Activated CD8-positive, alpha-beta memory T cell treated with anti-CD3 and anti-CD28 coated beads for 36 hours (primary cell): ENCODE measurements around the gene KEL. TPM values are rescaled to one million over a fixed set of nuclear protein-coding genes. Genes with fewer than 3 reads are reported as not detected.
"Not testable (repeated sequence)": the region's sequence is repeated elsewhere in the genome, so short reads cannot be mapped to it uniquely, and the experiment has no call there.

ENCODE experiments used
- CTCF ChIA-PET: fragments of 350-600 bp; sonication (Branson Sonifier 250); formaldehyde crosslinking; loops from one replicate; lab custom pipeline; 2021; ENCODE audit warnings: antibody characterized with exemption; lab: Charles Lee
- POLR2A ChIA-PET: fragments of 350-600 bp; sonication (Branson Sonifier 250); formaldehyde crosslinking; loops from one replicate; lab custom pipeline; 2021; ENCODE audit warnings: antibody characterized with exemption; lab: Charles Lee
- total RNA-seq, 2 experiments: library from RNA; stranded (reverse); gene quantifications; one replicate each; pipeline ENCODE4 v1.2.3, GENCODE V29; 2021

KEL gene, protein sequence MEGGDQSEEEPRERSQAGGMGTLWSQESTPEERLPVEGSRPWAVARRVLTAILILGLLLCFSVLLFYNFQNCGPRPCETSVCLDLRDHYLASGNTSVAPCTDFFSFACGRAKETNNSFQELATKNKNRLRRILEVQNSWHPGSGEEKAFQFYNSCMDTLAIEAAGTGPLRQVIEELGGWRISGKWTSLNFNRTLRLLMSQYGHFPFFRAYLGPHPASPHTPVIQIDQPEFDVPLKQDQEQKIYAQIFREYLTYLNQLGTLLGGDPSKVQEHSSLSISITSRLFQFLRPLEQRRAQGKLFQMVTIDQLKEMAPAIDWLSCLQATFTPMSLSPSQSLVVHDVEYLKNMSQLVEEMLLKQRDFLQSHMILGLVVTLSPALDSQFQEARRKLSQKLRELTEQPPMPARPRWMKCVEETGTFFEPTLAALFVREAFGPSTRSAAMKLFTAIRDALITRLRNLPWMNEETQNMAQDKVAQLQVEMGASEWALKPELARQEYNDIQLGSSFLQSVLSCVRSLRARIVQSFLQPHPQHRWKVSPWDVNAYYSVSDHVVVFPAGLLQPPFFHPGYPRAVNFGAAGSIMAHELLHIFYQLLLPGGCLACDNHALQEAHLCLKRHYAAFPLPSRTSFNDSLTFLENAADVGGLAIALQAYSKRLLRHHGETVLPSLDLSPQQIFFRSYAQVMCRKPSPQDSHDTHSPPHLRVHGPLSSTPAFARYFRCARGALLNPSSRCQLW
- total RNA-seq = under 1 TPM; 0.10 to 0.25 TPM

DNA sequence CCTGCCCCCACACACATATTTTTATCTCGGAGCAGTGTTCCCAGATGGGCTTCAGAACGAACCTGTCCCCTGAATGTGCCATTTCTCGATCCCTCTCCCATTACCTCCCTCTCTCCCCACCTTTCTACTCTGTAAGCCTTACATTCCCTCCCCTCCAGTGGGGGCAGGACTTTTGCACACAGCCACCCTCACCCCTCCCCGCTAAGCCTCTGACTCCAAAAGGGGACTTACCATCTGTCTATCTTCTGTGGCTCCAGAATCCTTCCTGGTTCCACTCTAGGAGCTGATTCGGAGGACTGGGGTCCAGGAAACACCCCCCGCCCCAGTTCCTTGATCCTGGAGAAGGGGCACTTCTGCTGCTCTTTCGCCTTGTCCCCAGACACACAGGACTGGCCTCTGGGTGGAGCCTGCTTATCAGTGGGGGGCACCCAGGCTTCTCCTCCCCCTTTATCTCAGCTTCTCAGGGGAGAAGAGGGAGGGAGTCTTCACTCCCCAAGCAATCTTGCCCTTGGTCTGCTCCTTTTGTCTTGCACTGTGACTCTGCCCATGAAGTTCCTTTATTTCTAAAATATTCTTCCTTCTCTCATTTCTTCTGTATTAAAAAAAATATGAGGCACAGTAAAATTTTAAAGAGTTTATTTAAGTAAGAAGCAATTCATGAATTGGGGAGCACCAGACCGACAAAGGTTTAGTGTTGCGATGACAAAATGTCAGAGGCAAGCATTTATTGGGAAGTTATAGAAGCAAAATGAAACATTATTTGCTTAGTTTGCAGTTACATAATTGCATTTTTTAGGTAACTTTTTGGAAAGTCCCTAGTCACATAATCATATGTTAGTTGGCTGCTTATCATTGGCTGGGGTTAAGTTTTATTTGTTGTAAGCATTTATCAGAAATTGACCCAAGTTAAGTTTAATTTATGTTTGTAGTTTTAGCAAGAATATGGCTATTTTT, at the start of gene KEL:
KEL (minus strand) TSS at position 391 of the 954 bp plus-strand sequence; CDS start at position 234, 157 bp downstream.
- POLR2A ChIA-PET = no interaction called here
- CTCF ChIA-PET = no interaction called here

DNA sequence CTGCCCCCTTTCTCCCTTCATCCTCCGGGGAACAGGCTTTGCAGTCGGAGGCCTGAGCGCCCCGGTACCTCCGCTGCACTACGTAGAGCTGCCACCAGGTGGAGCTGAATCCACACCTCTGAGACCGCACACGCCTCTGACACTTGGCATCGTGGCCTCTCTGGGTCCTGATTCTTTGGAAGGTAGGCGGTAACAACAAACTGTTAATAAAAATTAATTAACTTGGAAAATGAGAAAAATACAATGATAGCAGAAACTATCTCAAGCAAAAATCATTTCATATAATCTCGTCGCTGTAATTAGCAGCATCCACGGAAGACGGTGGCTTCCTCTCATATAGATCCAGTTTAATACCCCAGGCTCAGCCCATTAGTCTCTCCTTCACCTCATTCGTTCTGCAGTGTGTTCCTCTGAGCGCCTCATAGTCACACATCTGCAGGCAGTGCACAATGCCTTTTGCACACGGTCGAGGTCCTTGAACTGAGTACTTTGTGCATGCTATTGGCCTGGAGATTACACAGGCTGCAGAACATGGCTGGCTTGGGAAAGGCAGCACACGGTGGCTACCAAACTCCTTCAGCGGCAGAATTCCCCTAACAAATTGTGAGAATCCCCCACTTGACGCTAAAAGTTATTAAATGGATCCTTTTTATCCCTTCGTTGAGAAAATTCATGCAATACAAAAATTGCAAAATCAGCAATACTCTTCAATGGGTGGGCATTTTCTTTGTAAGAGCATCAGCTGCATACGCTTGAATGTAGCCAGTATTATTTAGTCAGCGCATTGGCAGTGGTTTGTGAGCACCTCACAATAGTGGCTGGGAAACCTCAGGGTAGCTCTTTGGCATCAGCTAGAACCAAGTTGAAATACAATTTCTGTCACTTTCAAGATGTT, 46.1 kb upstream of the KEL start:
- POLR2A ChIA-PET = interaction anchor here (0.5 kb wide), 1 partner anchor 398 kb away, joined by 5 read pairs; no protein-coding TSS in a partner anchor
- CTCF ChIA-PET = interaction anchor here (0.5 to 1.9 kb wide), 8 partner anchors 9 to 1937 kb away, joined by 3 to 15 read pairs (median 4); no protein-coding TSS in a partner anchor

- CTCF ChIA-PET = interaction anchor here (1.5 to 2.5 kb wide), 2 partner anchors 133 to 209 kb away, joined by 3 to 13 read pairs; no protein-coding TSS in a partner anchor
- POLR2A ChIA-PET = no interaction called here
Observed at GRCh38 chr7:143005632-143006260, 43.6 kb upstream of the KEL start.

DNA sequence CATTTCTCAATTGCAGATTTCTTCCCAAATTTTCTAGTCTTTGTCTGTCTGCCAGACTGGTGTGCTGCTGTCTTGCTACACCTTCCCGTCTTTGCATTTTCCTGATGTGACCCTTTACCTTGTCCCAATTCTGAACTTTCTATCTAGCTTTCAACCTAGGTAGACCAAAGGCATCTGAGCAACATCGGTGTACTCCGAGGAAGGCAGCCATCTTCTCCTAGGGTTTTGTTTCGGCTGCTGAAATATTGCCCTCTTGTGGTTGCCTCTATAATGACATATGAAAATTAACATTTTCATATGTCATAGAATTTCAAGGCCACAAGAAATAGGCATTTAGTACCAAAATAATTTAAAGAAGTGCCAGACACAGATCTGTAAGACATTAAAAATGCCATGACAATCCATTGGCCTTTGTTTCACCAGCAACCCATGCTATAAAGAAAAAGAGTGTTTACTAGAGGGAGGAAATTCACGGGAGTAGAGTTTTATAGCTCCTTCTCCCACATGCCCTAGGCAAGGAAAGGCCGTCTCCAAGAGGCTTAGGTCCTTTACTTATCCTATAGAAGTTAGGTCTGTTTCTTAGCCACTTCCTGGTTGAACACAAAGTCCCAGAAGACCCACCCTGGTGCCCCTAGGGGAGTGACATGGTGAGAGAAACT, 41.4 kb upstream of the KEL start:
- POLR2A ChIA-PET = no interaction called here
- CTCF ChIA-PET = interaction anchor here (0.6 to 4.0 kb wide), 14 partner anchors 11 to 699 kb away, joined by 3 to 26 read pairs (median 3); partner anchors contain the start of genes EPHB6 and TAS2R40

DNA sequence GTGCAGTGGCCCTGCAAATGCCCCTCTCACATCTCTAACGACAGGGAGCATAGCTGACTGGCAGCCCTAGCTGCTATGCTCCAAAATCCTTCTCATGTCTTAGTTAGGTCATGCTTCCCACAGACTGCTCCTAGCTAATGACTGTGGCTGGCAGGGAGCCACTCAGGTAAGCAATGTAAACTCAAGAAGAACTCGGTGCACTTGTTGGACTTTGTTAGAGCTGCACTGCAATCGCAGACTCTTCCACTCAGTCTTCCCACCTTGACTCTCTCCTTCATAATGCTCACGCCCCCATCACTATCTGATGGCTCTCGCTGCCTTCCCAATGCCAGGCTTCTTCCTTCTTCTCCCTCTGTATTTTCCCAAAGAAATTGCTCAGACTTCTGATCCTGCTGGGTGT, 40.7 kb upstream of the KEL start:
- ChIA-PET CTCF (interaction anchor here (0.6 to 4.0 kb wide), 16 partner anchors 10 to 698 kb away, joined by 3 to 26 read pairs (median 3); partner anchors contain the start of genes EPHB6 and TAS2R40), POLR2A (no interaction called here)

DNA sequence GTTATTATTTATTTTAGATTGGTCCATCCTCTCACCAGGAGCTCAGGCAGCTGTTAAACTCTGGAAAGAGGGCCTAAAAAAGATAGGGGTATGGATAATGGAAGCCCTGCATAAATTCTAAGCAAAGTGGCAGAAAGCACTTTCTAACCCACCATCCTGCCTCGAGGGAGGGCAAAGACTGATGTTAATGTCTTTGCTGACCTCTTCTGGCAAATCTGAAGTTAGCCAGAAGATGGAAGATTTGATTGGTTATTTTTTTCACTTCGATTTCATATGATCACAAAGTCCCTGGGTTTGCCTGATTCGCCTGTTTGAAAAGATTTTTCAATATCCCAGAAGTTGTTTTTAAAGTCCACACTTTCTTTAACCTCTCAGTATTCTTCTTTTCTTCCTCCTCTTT, 39.9 kb upstream of the KEL start:
- POLR2A ChIA-PET = interaction anchor here (0.6 kb wide), 1 partner anchor 218 kb away, joined by 6 read pairs; no protein-coding TSS in a partner anchor
- CTCF ChIA-PET = interaction anchor here (0.8 to 4.0 kb wide), 6 partner anchors 9 to 648 kb away, joined by 3 to 26 read pairs (median 6); no protein-coding TSS in a partner anchor

DNA sequence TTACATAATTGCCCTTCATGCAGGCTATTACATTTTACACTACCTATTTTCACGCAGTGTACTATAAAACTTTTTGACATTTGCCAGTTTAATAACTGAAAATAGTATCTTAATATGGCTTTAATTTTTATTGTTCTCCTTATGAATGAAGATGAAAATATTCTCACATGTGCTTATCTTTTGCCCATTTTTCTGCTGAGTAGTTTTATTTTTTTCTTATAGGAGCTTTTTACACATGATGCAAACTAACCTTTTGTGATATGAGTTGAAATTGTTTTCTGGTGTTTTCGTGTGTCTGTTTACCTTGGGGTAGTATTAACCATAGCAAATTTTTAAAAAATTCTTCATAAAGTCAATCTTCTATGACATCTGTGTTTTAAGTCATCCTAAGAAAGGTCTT, 38.5 kb upstream of the KEL start:
- ChIA-PET POLR2A (no interaction called here), CTCF (interaction anchor here (1.2 to 4.0 kb wide), 2 partner anchors 214 to 466 kb away, joined by 3 to 26 read pairs; no protein-coding TSS in a partner anchor)

DNA sequence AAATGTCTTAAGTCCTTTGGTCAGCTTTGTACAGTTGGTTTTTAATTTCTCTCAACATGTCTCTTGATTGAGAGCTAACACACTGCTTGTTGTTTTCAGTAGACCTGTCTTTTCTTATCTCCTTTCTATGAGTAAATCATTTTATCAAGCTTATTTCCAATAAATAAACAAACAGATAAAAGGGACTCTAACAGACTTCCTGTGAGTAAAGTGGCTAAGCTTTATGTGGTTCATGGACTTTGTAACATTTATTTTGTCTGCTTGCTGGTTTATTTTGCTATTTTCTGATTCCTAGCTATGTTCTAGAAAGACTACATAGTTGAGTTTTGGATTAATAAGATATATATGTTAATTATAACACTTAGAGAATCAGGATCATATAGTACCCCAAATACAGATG, 37.6 kb upstream of the KEL start:
- ChIA-PET POLR2A (interaction anchor here (0.6 kb wide), 1 partner anchor 13 kb away, joined by 8 read pairs; no protein-coding TSS in a partner anchor), CTCF (interaction anchor here (0.9 to 1.7 kb wide), 2 partner anchors 8 to 215 kb away, joined by 3 to 4 read pairs; no protein-coding TSS in a partner anchor)

GRCh38 chr7:142998966-142999365, 36.8 kb upstream of the KEL start:
- ChIA-PET CTCF (interaction anchor here (1.7 kb wide), 1 partner anchor 9 kb away, joined by 4 read pairs; no protein-coding TSS in a partner anchor), POLR2A (no interaction called here)

DNA sequence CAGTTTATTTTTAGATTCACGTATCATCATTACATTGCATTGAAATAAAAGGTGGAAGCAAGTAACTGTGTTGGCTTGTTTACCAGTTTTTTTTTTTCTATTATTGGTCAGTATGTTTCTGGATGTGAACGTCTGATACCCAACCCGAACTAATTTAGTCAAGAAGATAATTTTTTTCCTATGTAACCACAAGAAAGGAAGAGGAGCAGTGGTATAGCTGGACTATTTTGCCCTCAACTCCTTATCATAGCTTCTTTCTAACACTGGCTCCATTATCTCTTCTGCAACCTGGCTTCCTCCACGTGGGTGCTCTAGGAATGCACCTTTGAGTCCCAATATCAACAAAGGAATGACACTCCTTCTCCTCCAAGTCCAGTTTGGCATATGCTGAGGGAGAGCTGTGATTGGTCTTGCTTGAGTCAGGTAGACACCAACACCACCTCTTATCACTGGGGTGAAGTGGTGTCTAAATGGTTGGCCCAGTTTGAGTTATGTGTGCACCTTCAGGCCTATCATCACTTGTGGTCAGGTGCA, 35.4 kb upstream of the KEL start:
- POLR2A ChIA-PET = no interaction called here
- CTCF ChIA-PET = no interaction called here

GRCh38 chr7:142992427-142992826, 30.3 kb upstream of the KEL start:
- ChIA-PET CTCF (interaction anchor here (1.4 to 1.6 kb wide), 2 partner anchors 10 to 16 kb away, joined by 3 to 7 read pairs; no protein-coding TSS in a partner anchor), POLR2A (no interaction called here)

- CTCF ChIA-PET = no interaction called here
- POLR2A ChIA-PET = no interaction called here
Observed at GRCh38 chr7:142984297-142984696, 22.1 kb upstream of the KEL start.

- POLR2A ChIA-PET = no interaction called here
Observed at GRCh38 chr7:142983825-142984224, 21.7 kb upstream of the KEL start.

DNA sequence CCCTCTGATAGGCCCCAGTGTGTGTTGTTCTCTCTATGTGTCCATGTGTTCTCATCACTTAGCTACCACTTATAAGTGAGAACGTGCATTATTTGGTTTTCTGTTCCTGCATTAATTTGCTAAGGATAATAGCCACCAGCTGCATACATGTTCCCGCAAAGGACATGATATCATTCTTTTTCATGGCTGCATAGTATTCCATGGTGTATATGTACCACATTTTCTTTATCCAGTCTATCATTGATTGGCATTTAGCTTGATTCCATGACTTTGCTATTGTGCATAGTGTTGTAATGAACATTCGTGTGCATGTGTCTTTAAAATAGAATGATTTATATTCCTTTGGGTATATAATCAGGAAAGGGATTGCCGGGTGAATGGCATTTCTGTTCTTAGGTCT, 16.2 kb upstream of the KEL start:
- CTCF ChIA-PET = interaction anchor here (1.0 to 1.5 kb wide), 2 partner anchors 11 to 25 kb away, joined by 3 to 4 read pairs; no protein-coding TSS in a partner anchor
- POLR2A ChIA-PET = not testable (repeated sequence)

More at GRCh38 chr7:142983825-142984224, 21.7 kb upstream of the KEL start:
- CTCF ChIA-PET = no interaction called here

DNA sequence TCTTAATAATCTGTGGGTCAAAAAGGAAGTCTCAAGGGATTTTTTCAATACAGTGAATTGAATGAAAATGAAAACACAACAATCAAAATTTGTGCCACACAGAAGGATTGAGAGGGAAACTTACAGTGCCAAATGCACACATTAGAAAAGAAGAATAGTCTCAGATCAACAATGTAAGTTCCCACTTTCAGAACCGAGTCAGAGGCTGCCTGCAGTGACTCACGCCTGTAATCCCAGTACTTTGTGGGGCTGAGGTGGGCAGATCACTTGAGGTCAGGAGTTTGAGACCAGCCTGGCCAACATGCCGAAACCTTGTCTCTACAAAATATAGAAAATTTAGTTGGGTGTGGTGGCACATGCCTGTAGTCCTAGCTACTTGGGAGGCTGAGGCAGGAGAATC, 12.5 kb upstream of the KEL start:
- CTCF ChIA-PET = interaction anchor here (0.7 kb wide), 1 partner anchor 263 kb away, joined by 3 read pairs; no protein-coding TSS in a partner anchor
- POLR2A ChIA-PET = no interaction called here

- POLR2A ChIA-PET = no interaction called here
- CTCF ChIA-PET = no interaction called here
Observed at GRCh38 chr7:142969183-142969582, 7.0 kb upstream of the KEL start.
